ENCODE data around the gene DLG2.

DNA sequence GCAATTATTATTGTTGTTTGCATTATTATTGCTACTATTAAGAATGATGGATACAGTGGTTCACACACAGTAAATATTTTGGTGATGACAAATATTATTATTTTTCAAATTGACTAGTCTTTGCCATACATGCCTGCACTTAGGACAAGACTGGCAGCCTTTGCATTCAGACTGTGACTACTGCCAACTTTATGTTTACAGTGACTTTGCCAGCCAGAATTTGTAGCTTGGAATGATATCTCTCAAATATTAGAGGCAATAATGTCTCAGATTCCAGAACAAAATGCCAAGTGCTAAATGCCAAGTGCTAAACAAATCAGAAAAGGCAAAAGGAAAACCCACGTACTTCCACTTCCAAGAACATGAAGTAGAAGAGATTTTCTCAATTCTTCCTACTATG lies 823.1 kb downstream of the DLG2 start:
- TF ChIP-seq, protein P1, sequence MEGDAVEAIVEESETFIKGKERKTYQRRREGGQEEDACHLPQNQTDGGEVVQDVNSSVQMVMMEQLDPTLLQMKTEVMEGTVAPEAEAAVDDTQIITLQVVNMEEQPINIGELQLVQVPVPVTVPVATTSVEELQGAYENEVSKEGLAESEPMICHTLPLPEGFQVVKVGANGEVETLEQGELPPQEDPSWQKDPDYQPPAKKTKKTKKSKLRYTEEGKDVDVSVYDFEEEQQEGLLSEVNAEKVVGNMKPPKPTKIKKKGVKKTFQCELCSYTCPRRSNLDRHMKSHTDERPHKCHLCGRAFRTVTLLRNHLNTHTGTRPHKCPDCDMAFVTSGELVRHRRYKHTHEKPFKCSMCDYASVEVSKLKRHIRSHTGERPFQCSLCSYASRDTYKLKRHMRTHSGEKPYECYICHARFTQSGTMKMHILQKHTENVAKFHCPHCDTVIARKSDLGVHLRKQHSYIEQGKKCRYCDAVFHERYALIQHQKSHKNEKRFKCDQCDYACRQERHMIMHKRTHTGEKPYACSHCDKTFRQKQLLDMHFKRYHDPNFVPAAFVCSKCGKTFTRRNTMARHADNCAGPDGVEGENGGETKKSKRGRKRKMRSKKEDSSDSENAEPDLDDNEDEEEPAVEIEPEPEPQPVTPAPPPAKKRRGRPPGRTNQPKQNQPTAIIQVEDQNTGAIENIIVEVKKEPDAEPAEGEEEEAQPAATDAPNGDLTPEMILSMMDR (IDR thresholded peaks at IDR 0.05): no peak
- TF ChIP-seq ZNF121 (CRISPR knock-in tag; IDR thresholded peaks at IDR 0.05) (no peak), FOXP1 (CRISPR knock-in tag; IDR thresholded peaks at IDR 0.05; ENCODE audit: borderline replicate concordance) (no peak)

All from WTC11 (cell line).